Cardiac fibroblast (primary cell): Measurements from ENCODE around the gene CD55.

Experiments
- DNase-seq, 2 donors: peaks; one replicate each; pipeline versions ENCODE4 v3.0.0 to v3.0.0-alpha.2; 2010; ENCODE audit warnings: low read depth in 2 of 2
- H3K4me3 ChIP-seq, 2 donors: replicated peaks in 1 of 2; 1 replicate in 1 of 2; 2 replicates in 1 of 2; pipeline ENCODE4 v1.5.1; 2011; ENCODE audit warnings: low read depth in 2 of 2, low read length in 2 of 2, mild to moderate bottlenecking in 2 of 2, moderate library complexity in 1 of 2
- TF ChIP-seq, protein P1 (sequence below): IDR thresholded peaks from one replicate; pipeline ENCODE4 v1.5.1; 2011; ENCODE audit warnings: low read depth, mild to moderate bottlenecking, low read length, inconsistent platforms

Gene CD55

GRCh38 chr1:207329469-207329868 is 8.0 kb downstream of the CD55 start:
- TF ChIP-seq, protein P1, sequence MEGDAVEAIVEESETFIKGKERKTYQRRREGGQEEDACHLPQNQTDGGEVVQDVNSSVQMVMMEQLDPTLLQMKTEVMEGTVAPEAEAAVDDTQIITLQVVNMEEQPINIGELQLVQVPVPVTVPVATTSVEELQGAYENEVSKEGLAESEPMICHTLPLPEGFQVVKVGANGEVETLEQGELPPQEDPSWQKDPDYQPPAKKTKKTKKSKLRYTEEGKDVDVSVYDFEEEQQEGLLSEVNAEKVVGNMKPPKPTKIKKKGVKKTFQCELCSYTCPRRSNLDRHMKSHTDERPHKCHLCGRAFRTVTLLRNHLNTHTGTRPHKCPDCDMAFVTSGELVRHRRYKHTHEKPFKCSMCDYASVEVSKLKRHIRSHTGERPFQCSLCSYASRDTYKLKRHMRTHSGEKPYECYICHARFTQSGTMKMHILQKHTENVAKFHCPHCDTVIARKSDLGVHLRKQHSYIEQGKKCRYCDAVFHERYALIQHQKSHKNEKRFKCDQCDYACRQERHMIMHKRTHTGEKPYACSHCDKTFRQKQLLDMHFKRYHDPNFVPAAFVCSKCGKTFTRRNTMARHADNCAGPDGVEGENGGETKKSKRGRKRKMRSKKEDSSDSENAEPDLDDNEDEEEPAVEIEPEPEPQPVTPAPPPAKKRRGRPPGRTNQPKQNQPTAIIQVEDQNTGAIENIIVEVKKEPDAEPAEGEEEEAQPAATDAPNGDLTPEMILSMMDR, result no peak
- no peak overlapping the region for H3K4me3 ChIP-seq
- DNase-seq, result no peak

DNA sequence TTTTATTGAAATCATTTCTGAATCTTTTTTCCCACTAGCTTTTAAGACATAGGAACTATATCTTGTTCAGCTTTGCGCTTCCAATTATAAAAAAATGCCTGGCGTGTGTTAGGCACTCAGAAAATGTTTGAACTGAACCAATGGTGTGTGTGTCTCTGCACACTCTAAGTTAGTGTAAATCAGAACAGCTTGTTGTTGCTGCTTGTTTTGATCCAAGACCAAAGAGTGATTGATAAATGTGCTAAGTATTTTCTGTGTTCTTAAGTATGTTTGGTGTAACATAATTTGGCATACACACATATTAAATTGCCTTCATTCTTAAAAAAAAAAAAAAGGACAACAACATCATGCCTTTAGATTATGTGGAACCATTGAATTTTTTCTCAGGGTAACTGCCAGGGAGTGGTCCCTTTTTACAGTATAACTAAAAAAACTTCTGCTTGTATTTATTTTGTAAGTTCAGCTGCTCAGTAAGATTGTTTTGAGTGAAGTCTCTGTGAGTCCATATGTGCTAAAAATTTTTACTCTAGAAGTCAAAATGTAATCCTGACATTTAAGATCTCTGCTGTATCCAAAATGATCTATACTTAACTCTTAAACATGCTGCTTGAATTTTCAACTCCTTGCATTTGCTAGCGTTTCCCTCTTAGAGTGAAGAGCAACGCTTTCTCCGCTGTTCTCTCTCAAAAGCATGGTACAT is 8.7 kb downstream of the CD55 start:
- TF ChIP-seq, protein P1, result no peak
- no peak for DNase-seq
- H3K4me3 ChIP-seq, result no peak overlapping the region

DNA sequence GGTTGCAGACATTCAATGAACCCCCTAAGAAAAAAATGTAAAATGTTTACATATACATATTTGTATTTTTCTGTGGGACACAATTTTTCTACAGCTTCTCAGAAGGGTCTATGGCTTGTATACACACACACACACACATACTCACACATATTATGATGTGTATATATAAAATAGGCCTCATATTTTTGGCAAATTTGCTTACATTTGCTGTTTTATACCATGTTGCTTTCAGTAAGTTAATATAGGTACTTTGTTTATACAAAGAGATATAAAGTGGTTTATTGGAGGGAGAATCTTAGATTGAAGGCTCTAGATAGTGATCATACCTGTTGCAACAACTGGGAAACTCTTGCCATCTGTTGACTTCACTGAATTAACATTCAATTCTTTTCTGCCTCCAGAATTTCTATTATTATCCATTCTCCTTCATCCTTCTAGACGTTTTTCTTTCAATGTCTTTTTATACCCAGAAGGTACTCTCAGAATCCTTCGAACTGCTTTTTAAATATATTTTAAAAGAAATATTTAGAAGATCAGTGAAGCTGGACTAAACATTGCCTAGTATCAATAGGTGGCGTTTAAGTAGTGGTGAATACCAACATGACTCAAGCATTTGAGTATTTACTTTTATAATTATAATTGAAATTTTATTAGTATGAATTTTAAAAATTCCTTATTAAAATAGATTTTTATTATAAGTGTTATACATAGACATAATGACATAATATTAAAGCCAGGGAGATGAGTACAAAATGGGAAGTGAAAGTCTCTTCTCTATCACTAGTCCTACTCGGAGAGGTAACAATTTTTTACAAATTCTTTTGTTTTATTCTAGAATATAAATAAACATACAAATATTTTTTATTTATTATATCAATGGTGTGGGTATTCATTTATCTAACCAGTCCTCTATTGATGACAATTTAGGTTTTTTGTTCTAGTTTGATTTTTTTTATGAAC is 10.2 kb downstream of the CD55 start:
- no peak for DNase-seq
- no peak overlapping the region for H3K4me3 ChIP-seq
- TF ChIP-seq, protein P1, result no peak

GRCh38 chr1:207333009-207333600 is 11.6 kb downstream of the CD55 start:
- DNase-seq, result no peak
- H3K4me3 ChIP-seq, result no peak overlapping the region
- TF ChIP-seq, protein P1, result no peak

- no peak overlapping the region for H3K4me3 ChIP-seq
- no peak for DNase-seq
- TF ChIP-seq, protein P1, result no peak
Measured at GRCh38 chr1:207333620-207334019, 12.1 kb downstream of the CD55 start.

DNA sequence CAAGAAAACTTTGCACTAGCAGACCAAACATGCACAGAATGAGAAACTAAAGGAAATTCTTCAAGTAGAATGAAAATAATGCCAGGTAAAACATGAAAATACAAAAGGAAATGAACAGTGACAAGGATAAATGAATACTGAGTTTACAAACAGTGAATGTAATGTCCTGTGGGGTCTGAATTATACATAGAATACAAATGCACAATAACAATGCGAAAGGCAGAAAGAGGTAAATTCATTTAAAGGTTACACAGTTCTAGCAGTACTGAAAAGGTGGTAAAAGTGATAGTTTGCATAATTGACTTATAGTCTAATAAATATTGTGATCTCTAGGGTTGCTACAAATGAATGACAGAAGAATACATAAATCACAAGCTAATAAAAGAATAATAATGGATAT is 12.9 kb downstream of the CD55 start:
- no peak for DNase-seq
- H3K4me3 ChIP-seq, result no peak overlapping the region
- TF ChIP-seq, protein P1, result no peak
